NCI-H460 (cell line): ENCODE results near the gene EPB41L3. TPM values are rescaled to one million over a fixed set of nuclear protein-coding genes. Genes with fewer than 3 reads are reported as not detected.

Source experiments
- DNase-seq: peaks from one replicate; pipeline ENCODE4 v3.0.0-alpha.2; 2016; ENCODE audit warnings: low read depth; ENCODE audit errors: extremely low read depth
- total RNA-seq: library from RNA; depleted of rRNA; stranded (reverse); fragments of >200 nt; shearing (Covaris generic); gene quantifications from 2 replicates; pipeline ENCODE4 v1.2.3, GENCODE V29; 2014

EPB41L3 gene
- total RNA-seq, 1 experiment from 2014 or later = 554 TPM

DNA sequence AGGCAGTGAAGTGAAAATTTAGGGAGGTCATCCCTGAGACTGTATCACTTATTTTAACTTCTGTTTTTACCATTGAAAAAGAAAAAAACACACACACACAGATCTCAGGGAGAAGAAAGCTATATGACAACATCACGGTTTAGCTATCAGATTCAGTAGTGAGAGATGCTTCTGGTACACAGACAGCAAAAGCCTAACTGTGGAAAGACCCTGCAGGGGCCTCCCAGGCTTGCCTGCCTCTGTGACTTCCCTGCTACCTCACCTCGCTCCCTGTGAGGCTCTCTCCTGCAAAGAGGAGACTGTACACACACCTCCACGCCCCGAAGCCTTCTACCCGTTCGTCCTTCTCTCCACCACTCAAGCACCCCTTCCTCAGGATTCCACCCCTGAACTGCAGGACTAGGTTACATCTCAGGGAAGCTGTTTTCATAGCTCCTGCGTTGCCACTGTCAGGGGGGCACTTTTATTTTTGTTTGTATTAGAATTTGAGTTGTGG is 86.3 kb downstream of the EPB41L3 start:
- no peak for DNase-seq

- peak; percentile 89 for DNase-seq
Measured at GRCh38 chr18:5456577-5457461, 87.0 kb downstream of the EPB41L3 start.

- peak; percentile 94 for DNase-seq
Measured at GRCh38 chr18:5455674-5456073, 88.1 kb downstream of the EPB41L3 start.

GRCh38 chr18:5452943-5453443 is 90.8 kb downstream of the EPB41L3 start:
- DNase-seq = no peak

GRCh38 chr18:5451871-5452270 is 91.9 kb downstream of the EPB41L3 start:
- no peak for DNase-seq

DNA sequence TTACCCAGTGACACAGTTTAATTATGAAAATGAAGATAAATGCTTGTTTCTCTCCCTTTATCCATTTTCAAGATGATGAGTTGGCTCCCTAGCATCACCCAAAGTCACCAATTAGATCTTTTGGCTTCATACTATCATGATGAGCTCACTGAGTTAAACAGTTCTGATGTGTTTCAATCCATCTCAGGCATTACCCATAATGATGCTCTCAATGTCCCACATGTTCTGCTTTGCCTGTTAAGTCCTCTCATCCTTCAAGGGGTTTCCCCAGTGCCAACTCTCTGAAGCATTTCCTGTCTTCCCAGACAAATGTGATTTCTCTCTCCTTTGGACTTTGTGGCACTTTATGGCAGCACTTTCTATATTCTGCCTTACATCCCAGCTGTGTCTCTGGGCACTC is 92.6 kb downstream of the EPB41L3 start:
- no peak for DNase-seq

- no peak for DNase-seq
Measured at GRCh38 chr18:5449858-5450509, 93.8 kb downstream of the EPB41L3 start.

GRCh38 chr18:5447442-5447841 is 96.4 kb downstream of the EPB41L3 start:
- no peak for DNase-seq

GRCh38 chr18:5444847-5445246 is 99.0 kb downstream of the EPB41L3 start:
- no peak for DNase-seq

DNA sequence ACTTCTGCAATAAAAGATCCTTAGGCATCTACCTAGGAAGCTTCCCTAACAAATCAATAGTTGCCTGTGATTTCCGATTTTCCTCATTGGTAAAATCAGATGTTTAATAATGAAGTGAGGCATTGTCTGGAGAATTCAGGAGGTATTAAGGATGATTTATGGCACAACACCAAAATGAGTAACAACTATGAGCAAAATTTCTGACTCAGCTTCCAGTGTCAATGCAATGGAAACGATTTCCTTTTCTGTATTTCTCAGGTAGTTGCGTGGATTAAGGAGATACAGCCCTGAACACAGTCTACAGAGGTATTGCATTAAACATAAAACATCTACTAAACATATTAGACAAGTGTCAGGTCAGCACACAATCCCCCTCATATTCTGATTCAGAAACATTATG is 99.5 kb downstream of the EPB41L3 start:
- no peak for DNase-seq

DNA sequence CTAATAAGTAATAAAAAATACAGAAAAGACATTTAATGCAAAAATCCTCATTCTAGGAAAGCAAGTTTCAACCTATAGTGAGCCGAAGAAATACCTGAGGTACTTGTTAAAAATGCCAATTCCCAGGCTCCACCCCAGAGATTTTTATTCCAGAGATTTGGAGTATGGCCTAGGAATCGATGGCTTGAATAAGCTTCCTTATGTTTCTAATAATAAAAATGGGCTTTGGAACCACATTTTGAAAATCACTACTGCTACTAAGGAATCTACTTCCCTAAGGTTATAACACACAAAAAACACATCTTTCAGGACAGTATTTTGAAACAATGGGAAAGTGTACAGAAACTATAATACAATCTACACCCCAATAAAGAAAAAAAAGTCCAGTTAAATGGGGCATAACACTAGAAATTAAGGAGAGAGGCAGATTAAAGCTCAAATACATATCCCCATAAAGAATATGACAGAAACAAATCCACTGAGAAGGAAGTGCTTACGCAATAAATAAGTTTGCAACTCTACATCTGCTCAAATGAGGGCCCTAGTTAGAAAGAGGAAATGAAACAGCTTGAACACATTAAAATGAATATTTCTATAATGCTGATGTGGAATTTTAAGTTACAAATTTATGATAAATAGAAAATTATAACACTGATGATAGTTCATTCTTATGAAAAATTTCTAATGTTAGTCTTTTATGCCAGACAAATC is 103.7 kb downstream of the EPB41L3 start:
- DNase-seq = no peak

DNA sequence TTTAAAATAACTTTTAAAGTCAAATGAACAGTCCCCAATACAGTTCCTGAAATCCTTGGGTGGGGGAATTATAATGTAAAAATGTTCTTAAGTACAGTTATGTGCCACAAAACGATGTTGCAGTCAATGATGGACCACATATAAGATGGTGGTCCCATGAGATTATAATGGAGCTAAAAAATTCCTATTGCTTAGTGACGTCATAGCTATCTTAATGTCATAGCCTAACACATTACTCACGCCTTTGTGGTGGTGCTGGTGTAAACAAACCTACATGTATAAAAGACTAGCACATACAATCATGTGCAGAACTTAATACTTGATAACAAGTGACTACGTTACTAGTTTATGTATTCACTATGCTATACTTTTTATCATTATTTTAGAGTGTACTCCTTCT is 109.4 kb downstream of the EPB41L3 start:
- DNase-seq = no peak

DNA sequence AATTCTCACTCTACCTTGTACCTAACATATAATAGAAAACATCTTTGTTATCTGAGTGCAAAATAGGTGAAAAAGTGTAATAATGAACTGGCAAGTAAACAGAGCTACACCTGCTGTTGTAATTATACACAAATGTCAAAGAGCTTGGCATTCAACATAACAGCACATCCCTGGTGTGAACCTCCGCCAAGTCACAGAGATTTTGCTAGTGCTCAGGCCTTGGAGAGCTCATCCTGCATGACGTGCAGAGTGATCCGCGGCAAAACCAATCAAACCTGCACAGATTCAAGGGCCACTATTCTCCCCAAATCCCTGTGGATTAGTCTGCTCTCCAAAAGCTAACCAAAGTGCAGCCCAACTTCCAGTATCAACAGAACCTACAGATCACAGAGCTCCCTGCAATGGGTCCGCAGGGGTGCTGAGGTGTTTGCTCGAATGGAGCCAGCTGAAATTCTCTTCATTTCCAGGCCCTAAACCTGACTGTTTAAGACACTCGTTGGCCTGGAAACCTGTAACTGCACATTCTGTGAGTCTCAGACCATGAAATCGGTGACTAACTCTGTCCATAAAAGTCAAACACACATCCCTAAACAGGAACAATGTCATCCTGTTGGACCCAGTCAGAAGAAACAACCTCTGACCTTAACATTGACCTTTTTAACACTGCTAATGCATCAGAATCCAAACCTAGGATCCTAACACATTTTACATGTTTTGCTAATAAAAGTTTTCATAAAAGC is 111.8 kb downstream of the EPB41L3 start:
- DNase-seq = no peak

- DNase-seq = no peak
Measured at GRCh38 chr18:5430131-5430530, 113.7 kb downstream of the EPB41L3 start.

DNA sequence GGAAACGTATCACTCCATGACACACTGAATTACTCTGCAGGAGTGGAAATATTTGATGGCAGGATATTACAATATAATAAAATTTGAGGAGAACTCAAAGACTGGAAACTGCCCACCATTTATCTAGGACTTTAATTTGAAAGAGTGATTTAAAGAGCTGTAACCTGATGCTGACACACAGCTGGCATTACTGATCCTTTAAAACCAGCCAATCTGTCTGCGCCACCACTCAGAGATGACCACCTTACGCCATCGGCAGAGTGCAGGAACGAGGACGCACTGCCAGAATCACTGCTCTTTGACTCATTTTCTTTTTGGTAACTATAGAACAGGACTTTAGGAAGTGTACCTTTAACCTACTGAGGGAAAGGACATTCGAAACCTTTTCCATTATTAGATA is 114.1 kb downstream of the EPB41L3 start:
- DNase-seq = no peak

- no peak for DNase-seq
Measured at GRCh38 chr18:5425721-5426120, 118.1 kb downstream of the EPB41L3 start.

DNA sequence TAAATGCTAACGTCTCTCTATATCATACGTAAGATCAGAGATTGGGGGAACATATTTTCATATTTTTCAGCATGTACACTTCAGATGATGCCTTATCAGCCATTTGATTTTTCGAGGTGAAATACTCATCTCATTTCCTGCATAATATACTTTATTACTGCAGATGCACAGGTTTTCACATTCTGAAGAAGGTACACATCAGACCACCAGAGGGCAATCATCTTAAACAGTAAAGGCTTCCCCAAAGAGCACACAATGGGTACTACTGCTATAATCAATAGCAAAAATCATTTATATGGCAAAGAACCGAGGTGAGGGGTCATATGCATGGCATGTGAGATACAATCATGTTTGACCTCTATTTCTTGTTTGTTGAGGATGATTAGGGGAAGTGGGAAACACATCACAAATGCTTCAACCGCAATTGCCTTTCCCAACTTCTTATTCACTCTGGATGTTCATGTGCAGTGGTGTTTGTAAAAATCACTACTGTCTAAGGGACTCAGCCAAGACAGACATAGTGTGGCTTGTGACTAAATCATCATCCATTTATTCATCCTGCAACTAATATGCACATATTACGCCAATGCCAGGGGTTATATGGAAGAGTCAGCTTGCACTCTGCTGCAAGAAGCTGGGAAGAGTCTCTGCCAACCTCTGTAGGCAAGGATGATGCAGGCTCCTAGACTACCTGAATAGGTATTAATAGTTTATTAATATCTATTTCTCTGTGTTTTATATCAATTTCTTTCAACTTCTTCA is 118.7 kb downstream of the EPB41L3 start:
- DNase-seq = peak; percentile 36

GRCh38 chr18:5422626-5423025 is 121.2 kb downstream of the EPB41L3 start:
- DNase-seq = no peak

- DNase-seq = no peak
Measured at GRCh38 chr18:5421981-5422380, 121.8 kb downstream of the EPB41L3 start.

DNA sequence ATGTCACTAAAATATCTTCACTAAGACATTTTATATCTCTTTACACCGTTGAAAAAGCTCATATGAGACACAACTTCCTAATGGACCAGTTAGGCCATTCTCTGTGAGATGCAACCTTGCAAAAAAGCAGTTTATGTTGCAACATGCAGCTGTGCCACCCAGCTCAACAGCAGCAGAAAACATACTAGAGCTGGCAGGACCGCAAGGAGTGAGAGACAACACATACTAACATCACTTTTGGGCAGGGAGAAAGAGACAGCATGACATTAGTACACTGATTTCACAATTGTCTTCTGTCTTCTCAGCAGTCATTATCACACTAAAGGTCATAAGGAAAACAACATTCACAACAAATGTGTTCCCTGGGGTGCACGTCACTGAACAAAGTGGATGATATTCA is 122.9 kb downstream of the EPB41L3 start:
- no peak for DNase-seq
